ENCODE measurements around the gene GARIN5A.

Gene GARIN5A

DNA sequence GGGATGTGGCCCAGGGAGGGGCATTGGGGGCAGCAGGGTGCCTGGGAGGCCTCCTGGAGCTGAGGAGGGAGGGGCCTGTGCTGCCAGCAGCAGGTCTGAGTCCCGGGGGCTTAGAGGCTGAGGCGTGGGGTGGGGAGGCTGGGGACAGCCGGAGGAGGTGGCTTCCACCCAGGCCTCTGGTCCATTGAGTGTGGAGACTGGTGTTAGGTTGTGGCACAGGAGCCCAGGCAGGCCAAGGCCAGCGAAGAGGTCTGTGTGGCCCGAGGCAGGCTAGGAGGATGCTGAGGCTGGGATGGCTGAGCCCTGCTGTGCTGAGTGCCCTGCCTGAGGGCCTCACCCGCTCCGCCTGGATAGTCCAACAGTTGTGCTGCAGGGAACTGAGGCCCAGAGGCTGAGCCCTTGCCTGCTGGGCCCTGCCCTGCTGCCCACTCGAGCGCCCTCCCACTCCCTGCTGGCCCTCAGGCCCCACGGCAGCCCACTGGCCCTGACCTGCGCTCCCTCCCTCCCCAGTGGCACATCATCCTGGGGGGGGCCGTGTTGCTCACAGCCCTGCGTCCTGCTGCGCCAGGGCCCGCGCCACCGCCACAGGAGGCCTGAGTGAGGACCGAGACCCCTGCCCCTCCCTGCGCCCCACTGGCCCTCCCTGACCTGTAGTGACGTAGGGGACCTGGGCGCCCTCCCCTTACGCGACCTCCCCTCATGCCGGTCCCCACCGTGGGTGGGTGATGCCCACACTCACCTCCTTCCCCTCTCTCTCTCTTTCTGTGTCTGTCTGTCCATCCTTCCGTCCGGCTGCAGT, 4.9 kb upstream of the GARIN5A start:
- Histone ChIP-seq H2AFZ (ENCODE audit: low read depth) (no peak overlapping the region), H3K27ac (no peak overlapping the region), H3K4me2 (no peak overlapping the region), H3K4me1 (ENCODE audit: low read depth, poor library complexity, severe bottlenecking) (peaks cover 5% of the 10 kb centered on the region), H3K27me3 (ENCODE audit: insufficient read depth, low read depth) (no peaks in the 10 kb centered on the region), H3K9ac (no peak overlapping the region), H3K79me2 (ENCODE audit: insufficient read depth, low read depth) (peaks cover 17% of the 10 kb centered on the region; the same call in 1 of the 2 replicates), H3K36me3 (ENCODE audit: insufficient read depth) (no peaks in the 10 kb centered on the region), H4K20me1 (ENCODE audit: insufficient read depth) (no peaks in the 10 kb centered on the region), H3K4me3 (IDR thresholded peaks at IDR 0.05; ENCODE audit: insufficient read depth, low read depth, low read length) (no peak overlapping the region)
- TF ChIP-seq, protein P1, sequence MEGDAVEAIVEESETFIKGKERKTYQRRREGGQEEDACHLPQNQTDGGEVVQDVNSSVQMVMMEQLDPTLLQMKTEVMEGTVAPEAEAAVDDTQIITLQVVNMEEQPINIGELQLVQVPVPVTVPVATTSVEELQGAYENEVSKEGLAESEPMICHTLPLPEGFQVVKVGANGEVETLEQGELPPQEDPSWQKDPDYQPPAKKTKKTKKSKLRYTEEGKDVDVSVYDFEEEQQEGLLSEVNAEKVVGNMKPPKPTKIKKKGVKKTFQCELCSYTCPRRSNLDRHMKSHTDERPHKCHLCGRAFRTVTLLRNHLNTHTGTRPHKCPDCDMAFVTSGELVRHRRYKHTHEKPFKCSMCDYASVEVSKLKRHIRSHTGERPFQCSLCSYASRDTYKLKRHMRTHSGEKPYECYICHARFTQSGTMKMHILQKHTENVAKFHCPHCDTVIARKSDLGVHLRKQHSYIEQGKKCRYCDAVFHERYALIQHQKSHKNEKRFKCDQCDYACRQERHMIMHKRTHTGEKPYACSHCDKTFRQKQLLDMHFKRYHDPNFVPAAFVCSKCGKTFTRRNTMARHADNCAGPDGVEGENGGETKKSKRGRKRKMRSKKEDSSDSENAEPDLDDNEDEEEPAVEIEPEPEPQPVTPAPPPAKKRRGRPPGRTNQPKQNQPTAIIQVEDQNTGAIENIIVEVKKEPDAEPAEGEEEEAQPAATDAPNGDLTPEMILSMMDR (conservative IDR thresholded peaks at IDR 0.05; ENCODE audit: low read depth, low read length), result no peak

DNA sequence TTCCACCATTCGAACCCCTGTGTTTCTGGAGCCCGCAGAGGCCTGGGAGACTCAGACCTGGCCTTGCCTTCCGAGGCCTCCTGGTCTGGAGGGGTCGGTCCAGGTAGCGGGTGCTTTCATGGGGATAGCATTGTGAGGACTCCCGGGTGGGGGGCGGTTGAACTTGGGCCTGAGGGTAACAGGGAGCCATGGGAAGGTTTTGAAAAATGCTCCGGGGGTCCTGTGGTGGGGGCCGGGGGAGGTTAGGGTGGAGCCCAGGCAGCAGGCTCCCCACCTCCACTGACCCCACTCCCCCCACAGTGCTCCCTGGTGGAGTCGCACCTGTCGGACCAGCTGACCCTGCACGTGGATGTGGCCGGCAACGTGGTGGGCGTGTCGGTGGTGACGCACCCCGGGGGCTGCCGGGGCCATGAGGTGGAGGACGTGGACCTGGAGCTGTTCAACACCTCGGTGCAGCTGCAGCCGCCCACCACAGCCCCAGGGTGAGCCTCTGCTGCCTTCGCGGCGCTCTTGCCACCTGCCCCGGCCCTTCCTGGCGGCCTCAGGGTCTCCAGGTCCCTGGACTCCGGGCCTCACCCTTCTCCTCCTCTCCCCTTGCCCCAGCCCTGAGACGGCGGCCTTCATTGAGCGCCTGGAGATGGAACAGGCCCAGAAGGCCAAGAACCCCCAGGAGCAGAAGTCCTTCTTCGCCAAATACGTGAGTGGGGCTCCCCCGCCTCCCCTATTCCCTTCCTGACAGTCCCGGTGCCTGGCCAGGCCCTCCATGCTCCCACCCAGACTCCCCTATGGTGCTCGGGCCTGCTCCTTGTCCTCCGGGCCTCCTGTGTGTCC, 3.8 kb upstream of the GARIN5A start:
- TF ChIP-seq, protein P1 (conservative IDR thresholded peaks at IDR 0.05; ENCODE audit: low read depth, low read length), result no peak
- Histone ChIP-seq H3K4me2 (no peak overlapping the region), H3K4me3 (IDR thresholded peaks at IDR 0.05; ENCODE audit: insufficient read depth, low read depth, low read length) (no peak overlapping the region), H3K9ac (no peak overlapping the region), H3K27ac (no peak overlapping the region), H3K36me3 (ENCODE audit: insufficient read depth) (no peaks in the 10 kb centered on the region), H3K27me3 (ENCODE audit: insufficient read depth, low read depth) (no peaks in the 10 kb centered on the region), H4K20me1 (ENCODE audit: insufficient read depth) (no peaks in the 10 kb centered on the region), H2AFZ (ENCODE audit: low read depth) (no peak overlapping the region), H3K4me1 (ENCODE audit: low read depth, poor library complexity, severe bottlenecking) (peaks cover 5% of the 10 kb centered on the region), H3K79me2 (ENCODE audit: insufficient read depth, low read depth) (peaks cover 17% of the 10 kb centered on the region; the same call in 1 of the 2 replicates)

DNA sequence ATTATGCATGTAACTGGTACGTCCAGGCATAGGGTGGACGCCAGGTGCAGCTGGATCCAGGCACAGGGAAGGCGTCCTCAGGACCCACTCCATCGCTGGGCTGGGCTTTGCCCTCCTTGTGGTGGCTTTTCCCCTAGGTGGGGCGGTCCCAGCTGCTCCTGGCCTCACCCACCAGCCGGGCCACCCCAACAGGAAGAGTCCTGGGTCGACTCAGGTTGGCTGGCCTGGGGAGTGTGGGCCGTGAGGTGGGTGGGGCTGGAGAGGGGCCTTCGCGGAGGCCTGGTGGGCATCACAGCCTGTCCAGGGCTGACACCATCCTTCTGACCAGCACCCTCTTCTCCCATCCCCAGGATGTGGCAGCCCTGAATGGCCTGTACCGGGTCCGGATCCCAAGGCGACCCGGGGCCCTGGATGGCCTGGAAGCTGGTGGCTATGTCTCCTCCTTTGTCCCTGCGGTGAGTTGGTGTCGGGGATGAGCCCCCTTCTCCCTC, 3.2 kb upstream of the GARIN5A start:
- Histone ChIP-seq H3K27ac (no peak overlapping the region), H3K27me3 (ENCODE audit: insufficient read depth, low read depth) (no peaks in the 10 kb centered on the region), H3K36me3 (ENCODE audit: insufficient read depth) (no peaks in the 10 kb centered on the region), H3K9ac (no peak overlapping the region), H2AFZ (ENCODE audit: low read depth) (no peak overlapping the region), H4K20me1 (ENCODE audit: insufficient read depth) (no peaks in the 10 kb centered on the region), H3K4me1 (ENCODE audit: low read depth, poor library complexity, severe bottlenecking) (peaks cover 5% of the 10 kb centered on the region), H3K79me2 (ENCODE audit: insufficient read depth, low read depth) (peaks cover 17% of the 10 kb centered on the region; the same call in 1 of the 2 replicates), H3K4me2 (no peak overlapping the region), H3K4me3 (IDR thresholded peaks at IDR 0.05; ENCODE audit: insufficient read depth, low read depth, low read length) (no peak overlapping the region)
- TF ChIP-seq, protein P1 (conservative IDR thresholded peaks at IDR 0.05; ENCODE audit: low read depth, low read length), result no peak

DNA sequence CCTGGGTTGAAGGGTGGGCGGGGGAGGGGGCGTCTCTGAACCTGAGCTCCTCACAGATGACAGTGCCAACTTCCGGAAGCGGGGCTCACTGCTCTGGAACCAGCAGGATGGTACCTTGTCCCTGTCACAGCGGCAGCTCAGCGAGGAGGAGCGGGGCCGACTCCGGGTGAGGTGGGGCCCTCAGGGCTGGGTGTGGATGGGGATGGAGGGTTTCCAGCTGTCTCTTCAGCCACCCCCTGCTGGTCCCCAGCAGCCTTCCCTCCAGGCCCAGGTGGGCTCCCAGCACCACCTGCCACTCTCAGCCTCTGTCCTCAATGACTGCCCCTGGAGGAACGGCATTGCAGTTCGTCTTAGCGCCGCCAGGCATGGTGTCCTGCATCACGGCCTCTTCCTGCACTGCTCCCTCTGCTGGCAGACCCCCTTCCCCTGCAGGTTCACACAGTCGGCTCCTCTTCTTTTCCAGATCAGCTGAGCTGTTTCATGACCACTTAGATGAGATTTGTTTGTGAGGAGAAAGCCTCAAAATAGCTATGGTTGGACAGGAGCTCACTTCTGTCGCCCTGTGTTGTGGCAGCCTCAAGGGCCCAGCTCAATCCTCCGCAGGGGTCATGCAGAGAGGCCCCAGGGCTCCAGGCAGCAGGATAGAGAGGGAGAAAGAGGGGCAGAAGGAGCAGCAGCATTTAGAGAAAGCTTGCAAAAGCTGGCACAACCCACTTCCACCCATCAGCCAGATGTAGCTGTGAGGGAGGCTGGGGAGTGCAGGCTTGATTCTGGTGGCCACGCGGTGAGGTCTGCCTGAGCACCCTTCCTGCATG, 2.5 kb upstream of the GARIN5A start:
- Histone ChIP-seq H3K27me3 (ENCODE audit: insufficient read depth, low read depth) (0 out of 2 replicates have a peak, but pooled peaks cover 2% of the 10 kb centered on the region), H3K4me3 (IDR thresholded peaks at IDR 0.05; ENCODE audit: insufficient read depth, low read depth, low read length) (no peak overlapping the region), H4K20me1 (ENCODE audit: insufficient read depth) (no peaks in the 10 kb centered on the region), H3K9ac (no peak overlapping the region), H3K27ac (no peak overlapping the region), H3K79me2 (ENCODE audit: insufficient read depth, low read depth) (peaks cover 17% of the 10 kb centered on the region; the same call in 1 of the 2 replicates), H3K36me3 (ENCODE audit: insufficient read depth) (no peaks in the 10 kb centered on the region), H2AFZ (ENCODE audit: low read depth) (no peak overlapping the region), H3K4me1 (ENCODE audit: low read depth, poor library complexity, severe bottlenecking) (peaks cover 5% of the 10 kb centered on the region), H3K4me2 (no peak overlapping the region)
- TF ChIP-seq, protein P1 (conservative IDR thresholded peaks at IDR 0.05; ENCODE audit: low read depth, low read length), result peak; percentile 45

Measured in KMS-11 (cell line).